GM21390 (cell line): ENCODE data around the gene BEST2.

Experiments used
- ATAC-seq: cut with Tn5 transposase; IDR thresholded peaks from one replicate; pipeline ENCODE4 v1.9.1; 2021; ENCODE audit not compliant: unreplicated experiment

The BEST2 gene

DNA sequence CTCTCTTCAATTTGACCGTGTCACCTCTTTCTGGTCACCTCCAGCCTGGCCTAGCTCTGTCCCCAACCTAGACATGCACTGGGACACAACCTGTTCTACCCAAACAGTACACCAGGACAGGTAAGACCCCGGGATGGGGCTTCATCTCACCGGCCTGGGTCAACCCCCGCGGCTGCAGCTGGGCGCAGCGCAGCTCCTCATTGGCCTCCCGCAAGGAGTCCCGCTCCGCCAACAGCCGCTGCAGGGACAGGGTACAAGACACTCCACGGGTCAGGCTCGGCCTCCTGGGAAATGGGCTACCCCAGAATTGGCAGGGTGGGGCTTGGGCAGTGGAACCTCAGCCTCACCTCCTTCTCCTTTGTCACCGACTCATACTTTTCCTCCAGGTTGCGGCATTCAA is 16.1 kb downstream of the BEST2 start:
- no peak for ATAC-seq

DNA sequence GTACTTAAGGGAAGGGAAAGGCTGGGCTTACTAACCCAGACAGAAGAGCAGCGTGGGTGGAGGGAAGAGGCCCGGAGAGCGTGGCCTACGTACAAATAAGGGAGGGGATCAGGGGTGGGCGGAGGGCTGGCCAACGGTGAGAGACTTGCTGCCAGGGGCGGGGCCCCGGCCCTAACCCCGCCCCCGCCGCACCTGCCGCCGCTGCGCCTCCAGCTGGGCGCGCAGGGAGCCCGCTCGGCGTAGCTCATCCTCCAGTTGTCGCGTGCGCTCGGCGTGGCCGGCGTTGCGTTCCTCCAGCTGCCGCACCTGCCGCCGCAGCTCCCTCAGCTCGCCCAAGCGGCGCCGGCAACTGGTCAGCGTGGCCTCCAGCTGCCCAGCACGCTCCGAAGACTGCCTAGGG is 18.1 kb downstream of the BEST2 start:
- ATAC-seq = no peak

DNA sequence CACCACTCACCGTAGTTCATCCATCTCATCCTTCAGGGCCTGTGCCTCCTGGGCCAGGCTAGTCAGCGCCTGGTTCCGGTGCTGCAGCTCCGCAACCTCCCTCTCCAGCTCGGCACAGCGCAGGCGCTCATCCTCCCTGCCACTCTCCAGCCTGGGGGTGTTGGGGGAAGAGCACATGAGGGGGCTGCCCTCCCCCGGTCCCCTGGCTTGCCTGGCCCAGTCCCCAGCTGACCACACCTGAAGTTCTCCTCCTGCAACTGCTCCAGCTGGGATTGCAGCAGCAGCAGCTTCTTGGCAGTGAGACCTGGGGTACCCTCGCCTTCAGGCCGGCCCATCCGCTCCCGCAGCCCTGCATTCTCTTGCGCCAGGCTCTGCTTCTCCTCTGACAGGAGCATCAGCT is 19.3 kb downstream of the BEST2 start:
- ATAC-seq = no peak

DNA sequence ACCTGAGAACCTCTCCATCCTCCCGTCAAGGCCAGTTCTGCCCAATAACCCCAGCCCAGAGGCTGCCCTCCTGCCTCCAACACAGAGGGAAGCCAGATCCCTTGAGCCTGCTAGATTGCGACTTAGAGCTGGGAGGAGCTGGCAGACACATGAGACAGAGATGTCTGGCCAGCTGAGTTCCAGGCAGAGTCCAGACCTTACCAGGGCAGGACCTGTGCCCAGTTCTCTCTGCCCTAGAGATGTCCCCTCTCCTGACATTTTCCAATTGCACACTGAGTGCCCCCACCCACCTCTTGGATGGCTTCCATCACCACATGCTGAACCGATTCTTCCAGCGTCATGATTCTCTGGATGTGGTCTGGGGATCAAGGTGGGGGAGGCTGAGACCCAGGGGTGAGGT is 20.7 kb downstream of the BEST2 start:
- no peak for ATAC-seq

DNA sequence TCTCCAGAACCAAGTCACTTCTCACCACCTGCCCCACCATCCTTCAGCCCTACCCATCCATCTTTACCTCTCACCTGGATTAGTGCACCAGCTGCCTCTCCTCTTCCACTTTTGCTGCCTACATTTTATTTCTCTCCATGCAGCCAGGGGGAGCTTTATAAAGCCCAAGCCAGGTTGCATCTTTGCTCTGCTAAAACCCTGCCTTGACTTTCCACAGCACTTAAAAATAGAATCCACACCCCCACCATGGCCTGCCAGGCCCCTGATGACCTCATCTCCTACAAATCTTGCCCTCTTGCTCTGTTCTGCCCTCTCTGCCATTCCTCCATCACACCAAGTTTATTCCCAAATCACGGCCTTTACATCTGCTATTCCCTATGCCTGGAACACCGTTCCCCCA is 22.0 kb downstream of the BEST2 start:
- no peak for ATAC-seq

DNA sequence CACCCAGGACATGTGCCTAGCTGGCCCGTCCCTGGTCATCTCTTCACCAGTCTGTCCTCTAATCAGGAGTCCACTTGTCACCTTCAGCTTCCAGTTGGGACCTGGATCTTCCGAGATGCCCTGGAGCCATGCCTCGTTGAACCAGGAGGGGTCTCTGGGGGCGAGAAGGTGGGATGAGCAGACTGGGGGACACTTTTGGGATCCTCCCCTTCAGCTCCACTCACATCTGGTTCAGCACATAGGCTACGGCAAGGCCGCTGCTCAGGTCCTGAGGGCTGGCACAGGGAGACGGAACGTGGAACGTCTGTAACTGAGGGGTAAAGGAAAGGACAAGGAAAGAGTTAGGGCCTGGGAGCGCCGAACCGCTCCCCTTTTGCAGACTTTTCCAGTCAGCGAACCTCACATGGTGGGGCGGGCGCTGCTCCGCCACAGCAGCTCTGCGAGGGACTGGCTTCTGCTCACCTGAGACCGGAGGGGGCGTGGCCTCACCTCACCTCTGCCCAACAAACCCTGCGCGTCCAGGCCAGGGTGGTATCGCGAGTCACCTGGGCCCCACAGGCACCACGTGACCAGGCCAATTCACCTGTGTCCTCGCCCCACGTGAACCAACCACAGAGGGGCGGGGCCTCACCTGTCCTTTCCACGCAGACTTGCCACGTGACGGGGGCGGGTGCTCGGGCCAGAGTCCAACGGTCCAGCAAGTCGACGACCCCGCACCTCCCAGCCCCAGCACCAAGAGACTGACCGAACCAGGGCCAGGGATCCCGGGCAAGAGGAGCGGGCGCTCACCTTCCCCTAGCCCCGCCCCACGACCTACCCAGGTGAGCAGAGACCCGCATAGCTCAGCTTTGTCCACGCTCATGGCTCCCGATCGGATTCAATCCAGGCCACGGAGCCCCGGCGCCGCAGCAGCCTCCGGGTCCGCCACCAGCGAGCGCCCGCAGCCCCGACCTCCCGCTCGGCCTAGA is 23.3 kb downstream of the BEST2 start, which contains the start of gene HOOK2:
HOOK2 (minus strand) TSS at position 965 of the 968 bp plus-strand sequence; CDS start at position 862, 103 bp downstream.
- ATAC-seq = peak; percentile 8

DNA sequence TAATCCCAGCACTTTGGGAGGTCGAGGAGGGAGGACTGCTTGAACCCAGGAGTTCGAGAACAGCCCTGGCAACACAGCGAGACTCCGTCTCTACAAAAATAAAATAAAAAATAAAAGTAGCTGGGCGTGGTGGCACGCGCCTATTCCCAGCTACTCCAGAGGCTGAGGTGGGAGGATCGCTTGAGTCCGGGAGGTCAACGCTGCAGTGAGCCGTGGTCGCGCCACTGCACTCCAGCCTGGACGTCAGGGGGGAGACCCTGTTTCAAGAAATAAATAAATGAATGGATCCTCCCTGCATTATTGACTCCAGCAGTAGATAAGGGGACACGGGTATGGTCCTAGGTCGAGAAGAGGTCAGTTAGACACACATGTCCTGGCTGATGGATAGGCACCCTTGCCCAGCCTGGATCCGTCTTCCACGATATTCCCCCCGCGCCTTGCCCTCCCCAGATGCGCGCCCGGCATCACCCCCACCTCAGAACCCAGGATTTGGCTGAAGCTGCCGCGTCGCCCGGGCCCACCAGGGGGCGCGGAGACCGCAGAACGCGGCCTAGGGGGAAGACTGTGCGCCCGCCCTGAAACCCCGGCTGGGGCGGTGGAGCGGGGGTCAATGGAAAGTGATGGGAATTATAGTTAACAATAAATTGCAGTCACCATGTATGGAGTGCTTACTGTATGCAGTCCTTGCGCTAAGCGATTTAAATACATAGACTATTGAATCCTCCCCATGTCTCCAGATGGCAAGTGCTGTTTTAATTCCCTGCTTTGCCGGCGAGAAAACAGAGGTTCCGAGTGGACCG is 25.8 kb downstream of the BEST2 start:
- ATAC-seq = peak; percentile 31

DNA sequence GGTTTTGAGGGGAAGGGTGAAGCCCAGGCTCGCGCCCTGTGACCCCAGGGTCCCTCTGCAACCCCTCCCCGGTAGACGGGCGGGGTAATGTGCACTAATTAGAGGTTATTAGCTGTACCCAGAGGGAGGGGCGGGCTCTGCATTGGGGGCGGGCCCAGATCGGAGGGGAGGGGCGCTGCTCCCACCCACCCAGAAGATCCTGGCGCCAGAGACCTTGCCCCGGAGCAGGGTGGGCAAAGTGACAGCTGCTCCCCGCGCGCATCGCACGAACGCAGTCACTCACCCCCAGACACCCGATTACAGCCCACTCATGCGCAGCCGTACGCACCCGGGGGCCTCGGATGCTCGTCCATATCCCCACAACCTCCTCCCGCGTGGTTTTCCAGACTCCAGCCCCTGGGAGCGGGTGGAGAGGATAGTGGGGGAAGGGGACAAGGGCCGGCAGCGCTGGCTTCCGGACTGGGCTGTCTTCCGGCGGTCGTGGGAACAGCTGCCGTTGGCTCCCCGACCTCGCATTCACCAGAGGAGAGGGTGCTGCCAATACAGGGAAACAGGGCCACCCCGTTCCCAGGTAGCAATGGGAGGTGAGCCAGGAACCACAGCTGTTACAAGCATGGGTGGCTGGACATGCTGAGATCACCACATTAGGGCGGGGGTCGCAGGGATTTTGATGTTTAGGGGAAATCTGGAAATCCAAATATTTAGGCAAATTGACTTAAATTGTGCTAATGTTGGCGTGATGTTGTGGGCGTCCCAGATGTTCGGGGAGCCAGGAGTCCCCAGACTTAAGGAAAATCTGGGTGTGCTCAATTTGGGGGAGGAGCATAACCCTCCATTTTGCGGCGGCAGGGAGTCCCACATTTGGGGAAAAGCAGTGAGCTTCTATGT is 26.7 kb downstream of the BEST2 start:
- ATAC-seq = no peak

DNA sequence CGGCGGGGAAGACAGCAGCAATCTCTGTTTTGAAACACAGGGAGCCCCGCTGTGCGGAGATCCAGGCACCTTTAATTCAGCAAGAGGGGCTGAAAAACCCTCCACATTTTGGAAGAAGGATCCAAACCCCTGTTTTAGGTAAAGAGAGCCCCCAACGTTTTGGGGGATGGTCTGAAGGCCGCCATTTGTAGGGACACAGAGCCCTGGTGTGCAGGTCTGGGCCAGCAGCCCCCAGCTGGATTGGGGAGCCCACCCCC is 27.2 kb downstream of the BEST2 start:
- no peak for ATAC-seq

DNA sequence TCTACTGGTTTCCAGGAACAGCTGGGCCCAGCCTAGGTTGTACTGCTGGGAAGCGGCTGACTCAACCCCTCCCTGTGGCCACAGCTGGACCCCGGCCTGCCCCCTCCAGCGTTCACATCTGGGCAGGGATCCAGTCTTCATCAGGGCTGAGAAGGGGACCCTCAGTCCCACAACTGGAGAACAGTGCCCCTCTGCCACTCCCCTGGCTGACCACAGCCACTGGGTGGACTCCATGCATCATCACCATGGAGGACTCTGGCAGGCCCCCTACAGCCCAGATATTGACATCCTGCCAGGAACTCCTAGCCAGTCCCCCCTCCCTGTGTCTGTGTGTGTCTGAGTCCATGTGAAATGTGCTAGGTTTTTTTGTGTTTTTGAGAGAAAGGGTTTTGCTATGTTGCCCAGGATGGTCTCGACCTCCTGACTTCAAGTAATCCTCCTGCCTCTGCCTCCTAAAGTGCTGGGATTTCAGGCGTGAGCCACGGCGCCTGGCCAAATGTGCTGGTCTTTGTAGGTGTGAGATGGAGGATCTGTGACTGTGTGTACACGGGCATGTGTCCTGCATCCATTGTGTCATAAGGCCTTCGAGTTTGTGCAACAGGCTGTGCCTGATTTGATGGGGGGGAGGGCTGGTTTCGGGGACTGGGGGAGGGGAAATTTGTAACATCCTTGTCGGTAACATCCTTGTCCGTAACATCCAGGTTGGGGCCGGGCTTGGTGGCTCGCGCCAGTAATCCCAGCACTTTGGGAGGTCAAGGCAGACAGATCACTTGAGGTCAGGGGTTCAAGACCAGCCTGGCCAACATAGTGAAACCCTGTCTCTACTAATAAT is 27.8 kb downstream of the BEST2 start:
- ATAC-seq = no peak

DNA sequence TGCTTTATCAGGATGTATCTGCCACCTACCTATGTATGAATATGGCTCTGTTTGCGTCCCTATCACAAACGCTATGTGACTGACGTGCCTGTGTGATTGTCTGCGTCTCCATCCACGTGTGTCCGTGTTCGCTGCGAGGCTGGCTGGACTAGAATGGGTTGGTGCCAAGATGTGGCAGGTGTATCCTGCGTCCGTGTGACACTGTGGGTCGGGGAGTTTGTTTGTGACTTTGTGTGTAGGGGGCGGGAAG is 30.5 kb downstream of the BEST2 start:
- no peak for ATAC-seq

DNA sequence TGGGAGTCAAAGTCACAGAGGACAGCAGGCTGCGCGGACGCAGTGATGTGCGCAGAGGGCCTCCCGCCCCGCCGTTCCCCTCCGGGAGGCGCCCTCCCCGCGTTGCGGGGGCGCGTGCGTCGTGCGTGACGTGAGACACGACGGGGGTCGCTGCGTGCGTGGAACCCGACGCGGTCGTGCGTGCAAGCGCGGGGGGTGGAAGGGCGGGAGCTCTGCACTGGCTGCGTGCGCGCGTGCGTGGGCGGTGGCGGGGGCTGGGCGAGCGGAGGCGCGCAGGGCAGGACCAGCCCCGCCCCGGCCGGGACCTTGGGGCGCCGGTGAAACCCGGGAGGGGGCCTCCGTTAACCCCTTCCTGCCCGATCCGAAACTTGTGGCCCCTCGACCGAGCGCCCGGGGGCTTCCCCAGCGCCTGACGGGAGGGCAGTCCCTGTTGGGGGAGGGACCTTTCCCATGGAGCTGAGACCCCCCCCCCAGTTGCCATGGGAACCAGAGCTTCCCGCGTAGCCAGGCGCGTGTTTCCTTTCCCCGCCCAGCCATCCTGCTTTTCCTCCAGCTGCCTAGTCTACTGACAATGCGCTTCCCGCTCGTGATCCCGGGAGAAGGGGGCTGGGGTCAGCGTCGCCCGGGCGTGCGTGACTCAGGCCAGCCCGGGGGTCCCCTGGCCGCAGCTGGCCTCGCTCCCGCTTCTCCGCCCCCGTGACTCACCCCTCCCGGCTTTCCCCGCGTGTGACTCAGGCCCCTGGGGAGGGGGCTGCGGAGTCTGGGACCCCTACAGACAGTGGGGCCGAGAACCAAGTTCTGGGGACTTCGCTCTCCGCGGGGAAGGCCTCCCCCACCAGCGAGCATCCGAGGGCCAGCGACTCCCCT is 31.1 kb downstream of the BEST2 start:
- ATAC-seq = no peak

DNA sequence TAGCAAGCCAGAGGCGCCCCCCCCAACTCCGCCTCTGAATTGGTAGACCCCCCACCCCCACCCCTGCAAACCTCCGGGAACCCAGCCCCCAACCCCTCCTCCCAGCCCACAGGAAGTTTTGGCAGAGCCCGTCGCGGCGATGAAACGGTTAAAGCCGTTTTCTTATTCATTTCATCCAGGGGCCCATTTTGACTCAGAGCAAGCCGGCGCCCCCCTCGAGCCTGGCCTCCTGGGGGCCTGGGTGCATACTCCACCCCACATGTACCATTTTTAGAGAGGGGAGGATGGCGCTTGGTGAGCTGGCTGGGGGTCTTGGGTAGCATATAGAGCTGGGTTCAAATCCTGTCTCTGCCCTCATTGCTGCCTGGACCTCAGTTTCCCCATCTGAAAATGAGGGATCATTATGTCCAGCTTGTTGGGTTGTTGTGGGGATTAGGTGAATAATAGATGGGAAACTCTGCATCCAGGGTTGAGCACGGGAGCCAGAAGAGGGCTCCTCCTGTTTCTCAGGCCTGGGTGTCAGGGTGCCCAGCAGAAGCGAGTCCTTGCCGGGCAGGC is 31.8 kb downstream of the BEST2 start:
- no peak for ATAC-seq

DNA sequence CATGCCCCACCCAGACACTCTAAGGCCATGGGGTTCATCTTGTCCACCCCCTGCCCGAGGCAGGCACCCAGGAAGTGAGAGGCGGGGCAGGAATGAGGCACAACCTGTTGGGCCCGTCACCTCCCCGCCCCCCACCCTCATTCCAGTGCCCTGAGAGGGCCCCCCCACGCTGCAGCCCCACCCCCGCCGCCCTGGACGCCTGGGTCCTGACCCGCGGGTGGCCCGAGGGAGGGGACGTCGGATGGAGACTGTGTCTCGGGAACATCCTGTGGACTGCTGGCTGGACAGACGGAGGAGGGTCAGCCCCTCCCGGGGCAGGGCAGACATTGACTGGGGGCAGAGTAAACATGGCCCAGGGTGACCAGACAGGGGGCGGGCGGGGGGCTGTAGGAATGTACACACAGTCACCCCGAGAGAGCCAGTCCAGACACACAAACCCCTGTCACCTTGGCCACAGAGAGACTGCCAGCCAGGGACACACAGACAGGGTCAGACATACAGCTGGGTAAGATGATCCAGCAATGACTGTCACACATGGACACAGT is 32.3 kb downstream of the BEST2 start:
- no peak for ATAC-seq

DNA sequence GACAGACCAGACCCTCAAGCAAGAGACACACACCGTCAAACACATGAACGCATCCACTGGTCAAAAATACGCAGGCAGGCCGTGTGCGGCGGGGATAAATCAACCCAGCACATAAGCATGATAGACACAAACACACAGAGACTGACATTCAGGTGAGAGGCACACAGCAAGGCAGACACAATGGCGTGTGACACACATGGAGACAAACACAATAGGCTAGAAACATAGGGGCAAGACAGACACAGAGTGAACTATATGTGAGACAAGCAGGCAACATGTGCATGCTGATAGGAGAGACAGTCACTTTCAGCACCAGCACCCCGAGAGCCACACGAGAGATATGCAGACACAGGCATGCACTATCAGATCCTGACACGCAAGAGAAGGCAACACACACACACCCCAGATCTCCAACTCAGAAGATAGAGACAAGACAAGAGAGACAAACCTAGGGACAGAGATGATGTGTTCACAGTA is 32.8 kb downstream of the BEST2 start:
- no peak for ATAC-seq

DNA sequence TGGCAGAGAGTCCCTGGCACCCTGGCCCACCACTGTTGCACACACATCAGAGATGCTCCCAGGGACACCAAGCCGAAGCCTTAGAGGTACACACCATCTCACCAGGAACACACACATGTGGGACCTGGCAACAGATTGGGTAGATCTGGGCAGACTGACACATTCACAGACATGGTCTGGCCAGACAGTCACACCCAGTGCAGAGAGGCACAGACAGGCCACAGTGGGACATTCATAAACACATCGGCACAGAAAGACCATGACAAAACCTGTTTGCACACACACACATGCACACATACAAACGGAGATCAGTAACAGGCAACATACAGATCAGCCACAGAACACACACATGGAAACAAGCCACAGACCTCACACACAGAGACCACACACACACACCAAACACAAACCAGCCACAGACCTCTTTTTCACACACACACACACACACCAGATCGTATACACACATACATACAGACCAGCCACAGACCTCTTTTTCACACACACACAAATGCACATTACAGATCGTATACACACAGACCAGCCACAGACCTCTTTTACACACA is 33.4 kb downstream of the BEST2 start:
- no peak for ATAC-seq

DNA sequence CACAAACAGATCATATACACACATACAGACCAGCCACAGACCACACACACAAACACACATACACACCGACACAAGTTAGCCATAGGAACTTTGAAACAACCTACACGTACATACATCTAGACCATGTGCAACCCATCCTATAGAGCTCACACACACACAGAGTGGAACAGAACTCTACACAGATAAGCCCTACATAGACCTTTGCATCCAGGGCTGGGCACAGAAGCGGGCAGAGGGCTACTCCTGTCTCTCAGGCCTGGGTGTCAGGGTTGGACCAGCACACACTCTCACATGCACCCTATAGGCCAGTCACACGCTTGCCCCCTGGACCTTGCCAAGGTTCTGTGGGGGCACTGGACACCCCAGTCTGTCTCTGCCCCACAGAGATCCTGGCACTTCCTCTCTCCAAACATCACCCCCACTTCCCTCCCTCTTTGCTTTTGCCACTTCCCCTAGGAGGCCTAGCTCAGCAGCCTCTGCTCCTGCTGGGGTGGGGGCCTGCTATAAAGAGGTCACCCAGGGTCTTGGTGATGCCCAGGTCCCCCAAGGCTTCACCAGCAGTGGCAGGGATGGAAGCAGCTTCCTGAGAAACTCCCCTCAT is 33.9 kb downstream of the BEST2 start:
- ATAC-seq = no peak

DNA sequence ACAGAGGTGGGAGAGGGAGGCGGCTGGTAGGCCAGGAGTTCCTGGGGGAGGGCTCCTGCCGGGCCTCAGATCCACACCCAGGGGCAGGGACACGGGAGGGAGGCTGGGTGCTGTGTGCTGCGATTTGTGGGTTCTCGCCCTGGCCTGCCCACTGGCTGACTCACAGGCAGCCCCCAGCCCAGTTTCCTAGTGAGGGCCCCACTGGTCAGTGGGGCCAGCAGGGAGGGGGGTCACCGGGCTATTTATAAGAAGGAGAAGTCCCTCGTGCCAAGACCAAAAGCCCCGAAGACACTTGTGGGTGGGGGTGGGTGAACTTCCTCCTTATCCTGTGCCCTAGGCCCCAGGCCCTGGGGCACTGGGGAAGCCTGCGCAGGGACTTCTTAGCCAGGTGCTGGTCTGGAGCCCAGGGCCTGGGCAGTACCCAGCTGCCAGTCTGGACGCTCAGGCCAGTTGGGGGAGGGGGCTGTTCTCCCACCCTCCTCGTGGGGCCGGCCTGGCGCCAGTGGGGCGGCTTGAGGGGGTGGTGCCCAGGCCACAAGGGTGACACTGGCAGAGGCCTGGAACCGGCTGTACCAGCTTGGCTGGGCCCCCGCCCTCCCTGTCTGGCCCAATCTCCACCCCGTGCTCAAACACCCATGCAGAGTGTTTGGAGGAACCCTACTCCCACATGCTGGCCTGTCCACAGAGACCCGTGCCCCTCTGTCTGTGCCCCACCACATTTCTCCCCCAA is 34.7 kb downstream of the BEST2 start:
- no peak for ATAC-seq
